GM15510 (cell line): Measurements from ENCODE around the gene BTBD7.

Experiments
- POLR2A ChIP-seq: IDR thresholded peaks from 3 replicates; pipeline ENCODE4 v1.6.1; 2011; ENCODE audit warnings: borderline replicate concordance; ENCODE audit not compliant: insufficient read length; ENCODE audit errors: extremely low read depth

BTBD7 gene

GRCh38 chr14:93286212-93286890, 46.5 kb downstream of the BTBD7 start:
- no peak for TF ChIP-seq POLR2A

DNA sequence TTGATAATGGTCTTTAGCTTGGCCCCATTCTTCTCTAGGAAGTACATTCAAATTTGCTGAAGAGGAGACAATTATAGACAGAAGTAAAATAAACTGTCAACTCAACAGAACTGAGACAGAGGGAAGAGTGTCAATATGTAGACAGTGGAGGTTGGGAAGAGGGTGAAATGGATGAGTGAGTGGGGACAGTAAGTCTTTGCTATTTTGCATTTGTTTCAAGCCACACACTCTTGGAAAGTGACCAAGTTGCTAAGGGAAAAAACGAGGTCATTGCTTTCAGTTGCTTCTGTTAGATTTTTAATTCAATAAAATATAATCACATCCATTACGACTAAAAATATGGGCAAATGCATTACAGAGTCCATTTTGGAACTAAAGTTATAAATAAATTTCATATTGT, 47.8 kb downstream of the BTBD7 start:
- no peak for TF ChIP-seq POLR2A

- TF ChIP-seq POLR2A: no peak
Observed at GRCh38 chr14:93281937-93282336, 50.9 kb downstream of the BTBD7 start.

DNA sequence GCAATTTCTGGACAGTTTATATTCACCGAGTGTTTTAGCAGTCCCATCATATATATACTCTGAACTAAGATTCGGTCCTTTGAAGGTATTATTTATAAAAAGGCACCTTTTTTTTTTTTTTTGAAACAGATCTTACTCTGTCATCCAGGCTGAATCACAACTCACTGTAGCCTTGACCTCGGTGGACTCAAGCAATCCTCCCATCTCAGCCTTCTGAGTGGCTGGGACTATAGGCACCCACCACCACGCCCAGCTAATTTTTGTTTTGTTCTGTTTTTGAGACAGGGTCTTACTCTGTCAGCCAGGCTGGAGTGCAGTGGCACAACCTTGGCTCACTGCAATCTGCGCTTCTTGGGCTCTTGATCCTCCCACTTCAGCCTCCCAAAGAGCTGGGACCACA, 52.1 kb downstream of the BTBD7 start:
- TF ChIP-seq POLR2A: no peak

- TF ChIP-seq POLR2A: no peak
Observed at GRCh38 chr14:93276031-93276716, 56.7 kb downstream of the BTBD7 start.

- no peak for TF ChIP-seq POLR2A
Observed at GRCh38 chr14:93274055-93274806, 58.6 kb downstream of the BTBD7 start.

GRCh38 chr14:93271111-93271510, 61.7 kb downstream of the BTBD7 start:
- no peak for TF ChIP-seq POLR2A

DNA sequence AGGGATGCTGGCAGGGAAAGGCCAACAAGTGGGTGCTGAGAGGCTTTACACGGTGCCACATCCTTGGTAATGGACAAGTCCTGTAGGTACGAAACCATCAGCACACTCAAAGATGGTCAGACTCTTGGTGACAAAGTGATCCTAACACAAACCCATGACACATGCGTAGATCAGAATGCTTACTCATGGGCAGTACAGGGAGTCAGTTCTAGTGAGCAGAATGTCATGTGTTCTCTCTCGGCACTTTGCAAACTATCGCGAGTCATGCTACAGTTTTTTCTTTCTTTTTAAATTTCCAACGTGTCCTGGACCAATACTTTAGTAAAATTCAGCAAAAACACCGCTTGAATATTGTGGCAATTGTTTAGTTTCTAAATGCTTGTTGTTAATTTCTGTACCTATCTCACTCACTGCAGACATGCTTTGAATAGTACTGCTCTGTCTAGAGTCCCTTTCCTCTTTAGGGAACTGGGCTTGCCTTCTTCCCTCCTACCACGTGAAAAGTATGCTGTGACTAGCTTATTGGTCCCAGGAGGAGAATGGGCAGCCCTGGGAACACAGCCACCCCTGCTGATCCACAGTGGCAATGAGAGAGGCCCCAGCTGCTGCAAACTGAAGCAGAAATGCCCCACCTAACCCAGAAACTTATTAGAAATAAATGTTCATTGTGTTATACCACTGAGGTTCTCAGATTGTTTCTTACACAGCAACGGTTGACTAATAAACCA, 63.3 kb downstream of the BTBD7 start:
- TF ChIP-seq POLR2A: no peak

DNA sequence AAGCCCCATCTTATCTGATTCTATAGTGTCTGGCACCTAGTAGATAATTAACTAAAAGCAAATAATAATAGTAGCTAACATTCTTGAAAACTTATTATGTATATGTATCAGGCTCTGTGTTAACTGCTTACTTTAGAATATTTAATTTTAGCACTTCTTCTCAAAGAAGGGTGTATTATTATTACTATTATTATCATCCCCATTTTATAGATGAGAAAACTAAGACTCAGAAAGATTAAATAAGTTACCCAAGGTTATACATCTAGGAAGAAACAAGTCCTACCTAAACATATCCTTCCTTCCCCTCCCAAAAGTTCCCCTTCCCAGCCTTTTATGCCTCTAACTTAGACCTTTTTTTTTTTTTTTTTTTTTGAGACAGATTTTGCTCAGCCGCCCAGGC, 64.4 kb downstream of the BTBD7 start:
- no peak for TF ChIP-seq POLR2A

- TF ChIP-seq POLR2A: no peak
Observed at GRCh38 chr14:93267149-93267711, 65.6 kb downstream of the BTBD7 start.

- no peak for TF ChIP-seq POLR2A
Observed at GRCh38 chr14:93266127-93266526, 66.7 kb downstream of the BTBD7 start.

DNA sequence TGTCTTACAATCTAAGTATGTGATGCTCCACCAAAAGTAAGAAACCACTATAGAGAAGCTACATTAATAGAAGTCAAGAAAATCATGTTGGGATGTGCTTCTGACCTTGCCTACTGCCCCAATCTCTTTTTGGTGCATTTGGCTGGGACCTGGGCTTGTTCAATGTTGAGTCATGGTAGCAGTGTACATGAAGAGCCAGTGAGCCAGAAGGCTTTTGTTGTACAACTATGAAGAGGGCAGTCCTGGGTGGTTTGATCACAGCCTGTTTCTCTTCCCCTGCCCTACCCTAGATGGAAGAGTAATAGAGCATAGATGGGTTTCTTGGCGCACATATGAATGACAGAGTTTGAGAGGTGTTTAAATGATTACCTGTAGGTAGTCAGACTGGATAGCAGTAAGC, 69.4 kb downstream of the BTBD7 start:
- no peak for TF ChIP-seq POLR2A

GRCh38 chr14:93262446-93262845, 70.4 kb downstream of the BTBD7 start:
- TF ChIP-seq POLR2A: no peak

DNA sequence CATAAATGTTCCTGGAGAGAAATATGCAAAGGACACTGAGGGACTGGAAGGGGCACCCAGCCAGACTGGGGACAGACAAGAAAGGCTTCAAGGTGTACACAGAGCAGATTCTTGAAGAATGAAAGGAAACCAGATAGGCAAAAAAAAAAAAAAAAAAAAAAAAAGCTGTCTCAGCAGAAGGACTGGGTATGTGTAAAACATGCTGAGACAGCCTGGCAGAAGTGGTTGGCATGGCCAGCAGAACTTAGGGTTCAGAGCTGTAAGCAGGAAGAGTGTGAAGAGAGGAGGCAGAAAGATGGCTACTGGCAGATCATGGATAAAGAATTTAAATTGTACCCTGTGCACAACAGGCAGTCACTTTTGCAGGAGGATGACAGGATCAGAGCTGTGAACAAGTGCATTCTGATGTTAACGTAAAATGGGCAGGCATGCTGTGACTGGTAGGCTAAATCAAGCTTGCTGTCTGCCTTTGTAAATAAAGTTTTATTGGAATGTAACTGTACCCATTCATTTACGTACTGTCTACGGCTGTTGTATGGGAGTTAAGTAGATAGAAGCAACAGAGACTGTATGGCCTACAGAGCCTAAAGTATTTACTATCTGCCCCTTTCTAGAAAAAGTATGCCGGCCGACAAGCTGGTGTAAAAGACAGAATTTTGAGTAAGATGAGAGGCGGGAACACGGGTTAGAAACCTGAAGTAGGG, 83.6 kb downstream of the BTBD7 start:
- TF ChIP-seq POLR2A: no peak
